IMR-90 (cell line): ENCODE measurements around the gene PRPF6.

Source experiments
- CHD1 ChIP-seq: IDR thresholded peaks from 2 replicates; pipeline ENCODE4 v1.6.1; 2012; ENCODE audit warnings: low read depth, low read length, improper control_type of control experiment
- POLR2A ChIP-seq: IDR thresholded peaks from 2 replicates; pipeline ENCODE4 v1.6.1; 2012; ENCODE audit warnings: mild to moderate bottlenecking, low read depth, low read length
- TF ChIP-seq, protein P1 (sequence below): conservative IDR thresholded peaks from 2 replicates; pipeline ENCODE4 v1.5.1; 2012; ENCODE audit warnings: mild to moderate bottlenecking, low read depth, low read length, improper control_type of control experiment

- TF ChIP-seq POLR2A (no peak), CHD1 (no peak)
- TF ChIP-seq, protein P1, sequence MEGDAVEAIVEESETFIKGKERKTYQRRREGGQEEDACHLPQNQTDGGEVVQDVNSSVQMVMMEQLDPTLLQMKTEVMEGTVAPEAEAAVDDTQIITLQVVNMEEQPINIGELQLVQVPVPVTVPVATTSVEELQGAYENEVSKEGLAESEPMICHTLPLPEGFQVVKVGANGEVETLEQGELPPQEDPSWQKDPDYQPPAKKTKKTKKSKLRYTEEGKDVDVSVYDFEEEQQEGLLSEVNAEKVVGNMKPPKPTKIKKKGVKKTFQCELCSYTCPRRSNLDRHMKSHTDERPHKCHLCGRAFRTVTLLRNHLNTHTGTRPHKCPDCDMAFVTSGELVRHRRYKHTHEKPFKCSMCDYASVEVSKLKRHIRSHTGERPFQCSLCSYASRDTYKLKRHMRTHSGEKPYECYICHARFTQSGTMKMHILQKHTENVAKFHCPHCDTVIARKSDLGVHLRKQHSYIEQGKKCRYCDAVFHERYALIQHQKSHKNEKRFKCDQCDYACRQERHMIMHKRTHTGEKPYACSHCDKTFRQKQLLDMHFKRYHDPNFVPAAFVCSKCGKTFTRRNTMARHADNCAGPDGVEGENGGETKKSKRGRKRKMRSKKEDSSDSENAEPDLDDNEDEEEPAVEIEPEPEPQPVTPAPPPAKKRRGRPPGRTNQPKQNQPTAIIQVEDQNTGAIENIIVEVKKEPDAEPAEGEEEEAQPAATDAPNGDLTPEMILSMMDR: peak; percentile 69
These were observed 57.8 kb downstream of the PRPF6 start for GRCh38 chr20:64038565-64039292.
